GM18517 (cell line): Measurements from ENCODE around the gene AGAP3.
A peak's percentile ranks its signal among the peaks of the same experiment; 100 is the strongest.

Source experiments
- ATAC-seq: cut with Tn5 transposase; IDR thresholded peaks from one replicate; pipeline ENCODE4 v1.9.1; 2021; ENCODE audit warnings: mild to moderate bottlenecking, moderate library complexity; ENCODE audit not compliant: unreplicated experiment

Gene AGAP3

GRCh38 chr7:151152643-151153513 lies 66.6 kb downstream of the AGAP3 start:
- no peak for ATAC-seq

GRCh38 chr7:151157645-151158329 lies 71.5 kb downstream of the AGAP3 start:
- no peak for ATAC-seq

DNA sequence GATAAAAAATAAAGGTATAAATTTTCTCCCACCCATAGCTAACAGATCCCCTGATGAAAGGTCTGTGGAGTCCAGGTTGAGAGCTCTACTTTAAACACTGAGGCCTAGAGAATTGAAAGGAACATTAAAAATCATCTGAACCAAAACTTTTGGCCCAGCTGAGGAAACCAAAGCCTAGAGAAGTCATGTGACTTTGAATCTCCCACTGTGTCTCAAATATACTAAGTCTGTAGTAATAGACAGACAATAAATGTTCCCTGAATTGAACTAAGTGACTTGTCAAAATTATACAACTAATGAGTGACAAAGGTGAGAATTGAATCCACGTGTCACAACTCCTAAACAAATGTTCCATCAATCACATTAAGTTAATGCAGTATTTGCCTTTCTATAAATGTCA lies 75.5 kb downstream of the AGAP3 start:
- no peak for ATAC-seq

GRCh38 chr7:151166629-151167196 lies 80.4 kb downstream of the AGAP3 start:
- no peak for ATAC-seq

- no peak for ATAC-seq
Measured at GRCh38 chr7:151167197-151167961, 81.1 kb downstream of the AGAP3 start, which contains the start of gene GBX1. TSS of gene GBX1 (minus strand) at chr7:151167694. CDS start at chr7:151167548, 146 bp downstream.

- ATAC-seq: no peak
Measured at GRCh38 chr7:151168003-151168786, 81.9 kb downstream of the AGAP3 start.

DNA sequence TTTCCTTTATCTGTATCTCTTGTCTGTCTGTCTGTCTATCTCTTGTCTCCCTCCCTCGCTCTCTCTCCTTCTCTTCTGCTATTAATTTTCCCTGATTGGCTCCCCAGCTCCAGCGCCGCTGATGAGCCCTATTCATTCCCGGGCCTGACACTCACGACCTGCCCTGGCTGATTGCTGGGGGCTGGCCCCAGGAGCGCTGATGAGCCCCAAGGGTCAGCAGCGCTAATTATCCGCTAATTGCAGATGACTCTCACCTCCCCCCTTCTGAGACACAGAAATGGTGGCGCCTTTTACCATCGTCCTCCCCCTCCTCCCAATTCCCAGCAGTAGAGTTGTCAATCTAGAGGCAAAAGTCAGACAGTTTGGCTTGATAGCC lies 82.5 kb downstream of the AGAP3 start:
- ATAC-seq: no peak

DNA sequence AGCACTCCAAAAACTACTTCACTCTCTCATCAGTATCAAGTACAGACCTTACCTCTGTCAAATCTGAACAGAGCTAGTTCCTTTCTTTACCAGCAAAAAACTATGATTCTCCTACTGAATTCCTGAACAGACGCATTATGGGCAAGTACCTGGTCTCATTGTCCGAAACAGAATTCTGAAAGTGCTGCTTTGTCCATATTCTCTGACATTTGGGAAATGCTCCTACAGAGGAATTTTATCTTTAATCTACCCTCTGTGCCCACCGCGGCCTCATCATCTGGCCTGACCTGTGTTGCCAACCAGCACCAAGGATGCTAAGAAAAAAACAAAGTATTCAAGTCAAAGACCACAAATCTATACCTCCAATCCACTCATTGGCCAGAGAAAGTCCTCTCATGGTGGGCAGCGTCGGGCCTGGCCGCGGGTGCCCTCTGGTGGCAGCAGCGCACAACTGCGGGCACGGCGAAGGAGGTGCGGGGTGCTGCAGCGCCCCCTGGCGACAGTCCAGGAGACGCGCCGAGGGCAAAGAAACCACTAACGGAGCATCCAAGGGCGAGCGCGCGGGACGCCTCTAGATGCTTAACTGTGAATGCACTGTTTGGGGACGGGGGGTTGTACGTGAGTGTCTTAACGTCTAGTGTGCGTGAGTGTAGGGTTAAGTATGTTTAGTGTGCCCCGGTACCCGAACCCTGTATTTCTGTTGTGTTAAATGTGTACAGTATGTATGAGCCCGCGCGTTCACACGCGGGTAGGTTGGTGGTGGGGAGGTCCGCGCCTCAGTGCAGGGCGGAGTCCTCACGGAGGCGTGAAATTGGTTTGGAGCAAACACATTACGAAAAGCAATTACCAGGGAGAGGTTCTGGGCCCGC lies 86.2 kb downstream of the AGAP3 start:
- ATAC-seq: peak; percentile 55

GRCh38 chr7:151173386-151174245 lies 87.3 kb downstream of the AGAP3 start:
- no peak for ATAC-seq

DNA sequence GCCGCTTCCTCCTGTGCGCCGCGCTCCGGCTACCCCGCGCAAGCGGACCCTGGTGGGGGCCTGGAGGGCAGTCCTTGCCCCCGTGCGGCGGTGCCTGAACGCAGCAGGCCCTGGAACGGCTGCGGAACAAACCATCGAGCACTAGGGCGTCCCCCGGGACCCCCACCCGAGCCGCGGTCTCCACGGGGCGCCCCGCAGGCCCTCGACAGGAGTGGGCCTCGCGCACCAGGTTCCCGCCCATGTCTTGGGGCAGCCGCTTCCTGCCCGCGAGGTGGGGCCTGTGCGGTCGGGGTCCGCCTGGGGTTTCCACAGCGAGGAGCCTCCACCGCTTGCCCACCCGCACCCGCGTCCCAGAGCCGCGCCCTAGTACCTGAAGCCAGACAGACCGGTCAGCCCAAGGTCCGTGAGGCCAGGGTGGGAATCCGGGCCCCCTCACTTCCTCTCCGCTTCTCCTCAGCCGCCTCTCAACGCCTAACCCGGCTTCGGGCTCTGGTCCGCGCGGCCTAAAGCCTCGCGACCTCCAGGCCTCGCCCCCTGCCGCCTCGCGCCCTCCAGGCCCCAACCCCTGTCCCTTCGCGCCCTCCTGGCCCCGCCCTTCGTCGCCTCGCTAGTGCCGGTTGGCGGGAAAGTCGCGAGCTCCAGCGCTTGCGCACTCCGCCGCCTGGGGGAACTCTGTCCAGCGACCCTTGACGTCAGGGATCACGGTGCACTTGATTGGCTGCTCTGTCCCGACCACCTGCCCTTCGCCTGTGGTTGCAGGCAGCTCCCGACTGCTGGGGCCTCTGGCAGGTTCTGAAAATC lies 88.2 kb downstream of the AGAP3 start:
- ATAC-seq: no peak

GRCh38 chr7:151175047-151175792 lies 88.9 kb downstream of the AGAP3 start:
- ATAC-seq: no peak

DNA sequence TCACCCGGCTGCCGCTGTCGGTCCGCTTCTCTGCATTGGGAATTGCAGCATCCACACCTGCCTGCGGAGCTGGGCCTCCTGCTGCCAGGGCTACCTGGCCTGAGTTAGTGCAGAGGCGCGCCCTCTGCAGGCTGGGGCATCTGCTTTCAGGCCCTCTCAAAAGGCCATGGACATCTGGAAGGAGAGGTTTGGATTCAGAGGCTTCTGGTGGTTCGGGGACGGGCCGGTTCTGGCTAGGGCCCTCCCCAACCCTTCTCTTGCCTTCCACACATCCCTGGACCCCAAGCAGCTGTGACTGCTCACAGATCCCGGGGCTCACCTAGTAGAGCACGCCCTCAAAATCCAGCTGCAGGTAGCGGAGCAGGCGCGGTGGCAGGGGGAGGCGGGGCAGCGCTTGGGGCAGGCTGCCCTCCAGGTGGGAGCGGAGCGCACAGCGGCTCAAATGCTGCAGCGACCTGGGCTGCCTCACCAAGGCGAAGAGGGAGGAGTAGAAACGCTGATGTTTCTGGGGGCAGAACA lies 89.6 kb downstream of the AGAP3 start:
- no peak for ATAC-seq

GRCh38 chr7:151176401-151176800 lies 90.1 kb downstream of the AGAP3 start:
- ATAC-seq: no peak

DNA sequence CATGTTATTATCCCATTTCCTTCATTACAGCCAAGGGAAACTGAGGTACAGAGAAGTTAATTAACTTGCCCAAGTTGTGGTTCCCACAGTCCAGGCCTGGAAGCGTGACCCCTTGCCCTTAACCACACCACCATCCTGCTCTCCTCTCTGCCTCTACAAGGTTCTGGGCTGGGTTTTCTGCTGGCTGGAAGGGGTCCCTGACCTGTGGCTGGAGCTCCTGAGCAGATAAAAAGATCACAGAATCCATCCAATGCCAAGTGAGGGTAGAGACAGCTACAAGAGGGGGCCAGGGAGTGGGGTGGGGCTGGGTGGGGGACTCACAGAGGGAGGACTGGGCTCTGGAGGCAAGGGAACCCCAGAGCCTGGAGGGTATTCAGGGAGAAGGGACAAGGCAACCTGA lies 91.0 kb downstream of the AGAP3 start:
- ATAC-seq: no peak

- ATAC-seq: no peak
Measured at GRCh38 chr7:151178236-151178635, 92.0 kb downstream of the AGAP3 start.

DNA sequence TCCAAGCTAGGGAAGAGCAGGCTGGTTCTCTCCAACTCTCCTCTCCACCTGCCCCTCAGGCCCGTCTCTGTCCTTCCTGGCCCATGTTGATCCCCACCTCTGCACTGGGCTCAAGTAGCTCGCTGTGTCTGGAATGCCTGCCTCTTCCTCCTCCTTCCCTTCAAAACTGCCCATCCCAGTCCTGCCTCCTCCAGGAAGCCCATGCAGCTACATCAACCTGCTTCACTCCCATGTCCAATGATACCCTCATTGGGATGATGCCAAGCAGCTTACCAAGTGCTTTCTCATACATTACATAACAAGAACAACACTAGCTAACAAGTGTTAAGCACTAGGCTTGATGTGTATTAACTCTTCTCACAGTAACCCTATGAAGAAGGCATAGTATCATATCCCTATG lies 92.6 kb downstream of the AGAP3 start:
- no peak for ATAC-seq
